DMS79 treated with DMSO at 0.1 percent for 48 hours (cell line): Measurements from ENCODE around the gene TGFBR1.
"Not testable (repeated sequence)": the region's sequence is repeated elsewhere in the genome, so short reads cannot be mapped to it uniquely, and the experiment has no call there.

Source experiments
- DNase-seq: peaks from one replicate; lab custom pipeline; 2025; lab: John Stamatoyannopoulos, UW

TGFBR1 gene

GRCh38 chr9:99076030-99076429 is 28.9 kb upstream of the TGFBR1 start:
- no peak for DNase-seq

DNA sequence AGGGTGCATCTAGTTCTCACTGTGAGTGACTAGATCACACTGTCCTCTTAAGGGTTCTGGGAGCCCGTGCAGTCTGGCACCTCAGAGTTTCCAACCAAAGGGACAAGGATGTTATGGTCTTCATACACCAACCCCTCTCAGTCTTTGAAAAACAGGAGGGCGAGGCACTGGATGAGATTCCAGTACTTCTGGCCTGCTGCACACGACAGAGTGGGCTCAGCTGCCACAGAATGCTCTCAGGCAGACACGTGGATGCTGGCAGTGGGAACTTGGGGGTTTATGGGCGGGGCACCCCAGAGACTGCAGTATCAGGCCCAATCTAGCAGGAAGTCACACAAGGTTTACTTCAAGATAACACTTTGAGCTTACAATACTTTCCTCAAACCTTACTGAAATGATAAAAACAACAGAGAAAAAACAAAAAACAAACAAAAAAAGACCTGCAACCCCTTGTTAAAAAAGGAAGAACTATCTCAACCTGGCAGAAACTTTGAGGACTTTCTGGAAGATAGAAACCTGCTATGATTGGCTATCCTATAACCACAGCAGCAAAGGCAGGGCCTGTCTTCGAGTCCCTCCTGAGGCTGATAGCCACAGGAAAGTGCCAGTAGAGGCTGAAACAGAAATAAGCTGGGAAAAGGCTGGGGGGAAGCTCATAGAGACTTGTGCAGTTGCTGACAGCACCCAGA is 28.3 kb upstream of the TGFBR1 start:
- DNase-seq, result no peak

DNA sequence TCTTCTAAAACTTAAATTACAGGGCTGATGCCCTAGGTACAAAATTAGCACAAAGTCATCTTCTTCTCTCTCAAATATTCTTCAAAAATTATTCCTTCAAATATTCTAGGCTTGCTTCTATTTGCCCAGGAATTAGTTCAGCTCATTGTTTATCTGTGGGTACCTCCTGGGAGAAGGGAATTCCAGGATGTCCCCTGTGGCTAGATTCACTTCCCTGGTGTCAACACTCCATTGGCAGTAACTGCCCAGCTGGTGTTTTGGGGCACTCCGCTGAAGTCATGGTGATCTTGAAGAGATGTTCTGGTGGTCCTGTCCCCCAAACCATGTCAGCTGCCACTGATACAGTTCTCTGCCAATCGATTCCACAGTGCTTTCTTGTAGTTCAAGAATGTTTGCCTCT is 26.2 kb upstream of the TGFBR1 start:
- DNase-seq, result no peak

DNA sequence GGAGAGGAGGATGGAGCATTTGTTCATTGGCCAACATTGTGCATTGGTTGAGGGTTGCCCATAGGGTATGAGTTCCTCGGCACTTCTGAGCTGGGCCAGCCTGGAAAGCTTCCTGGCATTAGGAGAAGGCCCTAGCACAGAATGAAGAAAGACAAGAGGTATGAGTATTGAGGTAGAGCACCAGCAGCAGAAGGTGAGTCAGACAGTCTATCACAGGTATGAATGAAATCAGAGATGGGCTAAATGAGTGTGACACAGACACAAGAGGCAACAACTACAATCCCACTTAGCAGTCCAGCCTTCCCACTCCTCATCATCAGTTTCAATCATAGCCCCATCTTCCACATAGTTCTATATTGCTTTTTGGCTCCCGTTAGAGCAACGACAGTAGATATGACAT is 25.4 kb upstream of the TGFBR1 start:
- DNase-seq, result no peak

DNA sequence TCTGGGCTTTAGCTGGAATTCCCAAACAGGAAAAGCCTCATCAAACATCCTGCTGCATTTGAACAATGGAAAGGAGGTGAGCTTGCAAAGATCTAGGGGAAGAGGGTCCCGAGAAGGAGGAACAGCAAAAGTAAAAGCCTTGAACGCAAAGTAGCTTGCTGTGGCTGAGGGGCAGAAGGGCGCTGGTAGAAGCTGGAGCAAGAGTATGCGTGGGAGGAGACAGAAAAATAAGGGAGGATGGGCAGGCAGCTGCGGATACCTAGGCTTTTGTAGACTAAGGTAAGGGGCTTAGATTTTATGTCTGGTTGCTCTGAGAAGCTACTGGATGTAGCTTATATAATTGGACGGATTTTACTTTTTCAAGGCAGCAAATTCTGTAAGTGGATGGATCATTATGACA is 21.9 kb upstream of the TGFBR1 start:
- no peak for DNase-seq

DNA sequence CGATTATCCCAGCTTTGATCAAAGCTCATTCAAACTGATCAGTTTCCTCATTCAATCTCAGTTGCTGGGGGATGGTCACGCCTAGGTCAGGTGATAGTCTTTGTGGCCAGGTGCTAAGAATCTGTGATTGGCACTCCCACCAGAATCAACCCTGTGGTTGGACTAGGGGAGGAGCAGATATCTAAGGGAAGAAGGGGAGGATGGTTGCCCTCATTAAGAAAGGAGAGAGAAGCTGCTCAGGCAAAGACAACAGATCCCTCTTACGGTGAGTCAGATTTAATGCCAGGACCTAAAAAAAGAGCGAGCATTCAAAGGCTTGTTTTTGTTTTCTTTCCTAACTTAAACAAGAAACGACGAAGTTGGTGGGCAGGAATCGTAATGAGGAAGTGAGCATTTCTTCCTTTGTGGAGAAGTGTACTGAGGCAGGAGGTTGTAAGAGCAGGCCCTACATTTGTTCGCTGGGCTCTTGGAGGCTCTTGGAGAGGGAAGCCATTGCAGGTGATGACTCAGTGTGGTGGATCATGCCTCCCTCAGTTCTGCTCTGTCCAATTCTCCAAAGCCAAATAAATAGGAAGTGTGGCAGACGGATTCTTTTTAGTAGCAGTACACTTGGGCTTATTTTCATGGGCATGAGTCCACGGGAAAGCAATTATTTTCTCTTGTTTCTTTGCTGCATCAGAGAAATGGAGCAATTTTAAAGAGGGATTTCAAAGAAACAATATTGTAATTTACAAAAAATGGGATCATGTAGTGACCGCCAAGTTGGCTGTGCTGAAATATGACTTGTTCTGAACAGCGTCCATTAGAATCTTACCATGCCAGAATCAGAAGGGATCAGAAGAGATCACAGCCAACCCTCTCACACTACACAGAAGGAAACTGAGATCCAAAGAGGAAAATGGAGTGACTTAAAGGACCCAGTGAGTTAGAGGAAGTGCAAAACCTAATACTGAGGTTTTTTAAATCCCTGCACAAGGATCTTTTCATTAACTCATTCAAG is 18.7 kb upstream of the TGFBR1 start:
- DNase-seq, result no peak

DNA sequence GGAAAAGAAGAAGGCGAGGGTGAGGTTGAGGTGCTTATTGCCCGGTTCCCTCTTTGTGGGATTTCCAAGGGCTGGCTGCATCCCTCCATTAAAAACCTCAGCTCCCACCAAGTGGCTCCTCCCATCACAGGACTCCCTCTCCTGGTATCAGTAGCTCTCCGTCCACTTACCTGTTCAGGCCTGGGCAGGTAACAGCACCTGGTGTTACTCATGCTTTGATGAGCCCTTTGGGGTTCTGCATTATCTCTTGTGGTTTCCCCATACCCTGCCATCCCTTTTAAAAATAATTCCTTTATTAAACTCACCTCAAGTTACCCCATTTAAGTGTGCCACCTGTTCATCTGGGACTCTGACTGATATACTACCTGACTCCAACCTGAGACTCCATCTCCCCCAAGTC is 17.5 kb upstream of the TGFBR1 start:
- no peak for DNase-seq

GRCh38 chr9:99090336-99091130 is 14.4 kb upstream of the TGFBR1 start:
- DNase-seq, result no peak

DNA sequence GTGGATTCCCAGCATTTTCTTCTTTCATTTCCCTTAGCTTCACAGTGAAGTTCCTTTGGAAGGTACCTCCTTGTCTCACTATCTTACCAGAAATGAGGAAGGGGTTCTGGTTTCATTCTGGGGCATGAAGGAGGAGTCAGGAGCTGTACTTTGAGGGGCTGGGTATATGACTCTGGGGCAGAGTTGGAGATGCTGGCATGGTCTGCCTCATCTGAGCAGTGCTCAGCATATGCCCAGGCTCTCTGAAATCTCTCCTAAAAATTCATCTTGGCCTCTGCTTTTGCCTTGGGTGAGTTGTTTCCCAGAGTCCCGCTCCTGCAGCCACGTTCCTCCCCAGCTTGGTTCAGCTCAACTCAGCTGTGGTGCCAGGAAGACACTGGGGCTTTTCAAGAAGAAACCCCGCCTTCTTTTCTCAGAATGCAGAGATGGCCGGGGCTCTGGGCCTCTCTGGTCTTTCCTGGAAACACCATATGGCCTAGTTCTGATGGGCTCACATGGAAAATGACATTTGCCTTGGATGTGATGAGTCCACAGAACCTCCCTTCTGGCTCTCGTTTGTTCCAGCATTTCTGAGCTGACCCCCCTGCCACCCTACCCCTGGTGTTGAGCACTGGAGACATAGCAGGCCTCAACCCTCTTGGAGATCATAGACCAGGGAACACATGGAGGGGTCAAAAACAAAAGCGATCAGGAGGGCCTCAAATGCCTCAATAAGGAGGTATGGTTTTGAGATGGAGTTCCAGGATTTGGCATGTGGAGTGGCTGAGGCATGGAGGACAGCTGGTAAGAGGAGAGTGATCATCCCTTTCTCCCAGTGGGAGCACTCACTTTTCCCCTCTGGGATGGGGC is 12.0 kb upstream of the TGFBR1 start:
- no peak for DNase-seq

DNA sequence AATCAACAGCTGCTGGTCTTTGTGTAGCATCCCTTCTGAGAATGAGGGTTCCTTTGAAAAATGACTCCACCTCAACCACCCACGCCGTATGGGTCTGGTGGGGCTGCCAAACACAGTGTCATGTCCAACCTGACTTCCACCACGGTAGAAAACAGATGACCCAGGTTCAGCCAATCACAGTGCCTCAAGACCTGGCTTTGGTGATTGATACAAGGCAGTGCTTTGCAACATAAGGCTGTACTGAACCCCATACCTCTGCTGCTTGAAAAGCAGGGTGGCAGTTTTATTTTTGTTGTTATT is 11.5 kb upstream of the TGFBR1 start:
- DNase-seq, result no peak

- no peak for DNase-seq
These were observed 9.3 kb upstream of the TGFBR1 start for GRCh38 chr9:99095565-99095964.

- DNase-seq, result no peak
These were observed 8.5 kb upstream of the TGFBR1 start for GRCh38 chr9:99096409-99096808.

DNA sequence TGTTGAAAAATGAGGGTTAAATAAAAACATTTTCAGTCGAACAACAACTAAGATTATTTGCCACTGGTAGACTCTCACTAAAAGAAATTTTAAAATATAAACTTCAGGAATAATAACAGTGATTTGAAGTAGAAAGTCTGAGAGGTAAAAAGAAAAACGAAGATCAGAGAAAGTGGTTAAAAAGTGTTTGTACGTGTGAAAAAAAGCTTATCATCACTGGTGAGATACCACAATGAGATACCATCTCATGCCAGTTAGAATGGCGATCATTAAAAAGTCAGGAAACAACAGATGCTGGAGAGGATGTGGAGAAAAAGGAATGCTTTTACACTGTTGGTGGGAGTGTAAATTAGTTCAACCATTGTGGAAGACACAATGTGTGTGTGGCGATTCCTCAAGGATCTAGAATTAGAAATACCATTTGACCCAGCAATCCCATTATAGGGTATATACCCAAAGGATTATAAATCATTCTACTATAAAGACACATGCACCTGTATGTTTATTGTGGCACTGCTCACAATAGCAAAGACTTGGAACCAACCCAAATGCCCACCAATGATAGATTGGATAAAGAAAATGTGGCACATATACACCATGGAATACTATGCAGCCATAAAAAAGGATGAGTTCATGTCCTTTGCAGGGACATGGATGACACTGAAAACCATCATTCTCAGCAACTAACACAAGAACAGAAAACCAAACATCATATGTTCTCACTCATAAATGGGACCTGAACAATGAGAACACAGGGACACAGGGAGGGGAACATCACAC is 4.9 kb upstream of the TGFBR1 start:
- DNase-seq, result not testable (repeated sequence)

GRCh38 chr9:99101271-99101670 is 3.6 kb upstream of the TGFBR1 start:
- DNase-seq, result no peak

- DNase-seq, result no peak
These were observed 3.1 kb upstream of the TGFBR1 start for GRCh38 chr9:99101812-99102211.

GRCh38 chr9:99103054-99103895 is 1.6 kb upstream of the TGFBR1 start:
- DNase-seq, result no peak

DNA sequence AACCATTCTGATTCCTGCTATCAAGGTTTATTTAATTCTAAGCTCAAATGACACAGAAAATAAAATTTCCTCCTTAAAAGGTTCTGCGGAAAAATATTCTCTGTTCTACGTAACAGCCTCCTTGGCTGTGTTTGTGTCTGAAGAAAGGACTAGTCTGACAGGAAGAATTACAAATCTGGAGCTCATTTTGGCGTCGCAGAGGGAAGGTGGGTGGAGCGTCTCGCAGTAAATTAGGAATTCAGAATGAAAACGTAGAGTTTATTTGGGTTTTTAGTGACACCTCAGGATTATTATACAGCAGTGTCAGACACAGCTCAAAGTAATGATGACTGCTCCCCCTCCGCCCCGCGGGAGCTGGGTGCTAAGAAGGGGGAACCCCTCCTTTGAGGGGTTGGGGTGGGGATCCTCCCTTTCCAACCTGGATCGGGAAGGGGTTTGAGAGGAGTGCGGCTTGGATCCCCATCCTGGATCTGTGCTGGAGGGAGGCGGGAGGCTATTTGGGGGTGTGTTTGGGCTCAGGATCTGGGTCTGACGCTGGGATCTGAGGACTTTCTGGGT is 933 bp upstream of the TGFBR1 start:
- no peak for DNase-seq

DNA sequence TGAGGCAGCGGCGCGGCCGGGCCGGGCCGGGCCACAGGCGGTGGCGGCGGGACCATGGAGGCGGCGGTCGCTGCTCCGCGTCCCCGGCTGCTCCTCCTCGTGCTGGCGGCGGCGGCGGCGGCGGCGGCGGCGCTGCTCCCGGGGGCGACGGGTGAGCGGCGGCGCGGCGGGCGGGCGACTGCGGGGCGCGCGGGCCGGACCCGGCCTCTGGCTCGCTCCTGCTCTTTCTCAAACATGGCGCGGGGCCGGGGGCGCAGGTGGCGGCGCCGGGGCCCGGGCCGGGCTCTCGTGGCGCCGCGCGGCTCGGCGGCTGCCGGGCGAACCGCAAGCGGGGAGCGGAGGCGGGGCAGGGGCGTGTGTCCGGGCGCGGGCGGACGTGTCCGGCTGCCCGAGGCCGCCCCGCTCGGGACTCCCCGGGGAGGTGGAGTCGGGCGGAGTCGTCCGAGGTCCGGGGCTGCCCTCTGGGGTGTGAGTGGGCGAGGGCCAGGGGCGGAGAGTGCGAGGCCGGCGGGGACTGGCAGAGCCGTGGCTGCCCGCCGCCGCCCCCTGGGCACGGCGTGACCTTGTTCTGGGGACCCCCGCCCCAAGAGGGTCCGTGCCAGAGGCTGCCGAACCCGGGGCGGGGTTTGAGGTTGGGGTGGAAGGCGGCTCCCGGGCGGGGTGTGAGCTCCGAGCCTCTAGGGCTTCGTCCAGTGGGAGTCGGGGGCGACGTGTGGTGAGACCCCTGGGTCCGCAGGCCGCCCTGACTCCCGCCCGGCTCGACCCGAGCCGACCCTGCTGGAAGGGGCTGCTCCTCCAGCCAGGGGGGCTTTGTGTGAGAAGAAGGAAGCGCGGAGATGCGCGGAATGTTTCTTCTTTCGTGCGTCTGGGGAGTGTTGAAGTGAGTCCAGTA is 485 bp downstream of the TGFBR1 start:
- DNase-seq, result no peak

GRCh38 chr9:99106044-99106375 is 1.1 kb downstream of the TGFBR1 start:
- no peak for DNase-seq
